Breast epithelium (tissue), 3 donors: Measurements from ENCODE around the gene RNF166.

Experiments used
- CTCF ChIP-seq, 3 donors: fragments of 450-650 bp; IDR thresholded peaks; one replicate each; pipeline ENCODE4 v1.5.1; 2016 to 2017; ENCODE audit warnings: antibody characterized with exemption in 3 of 3, mild to moderate bottlenecking in 3 of 3, moderate library complexity in 3 of 3
- POLR2A ChIP-seq: fragments of 450-650 bp; IDR thresholded peaks from one replicate; pipeline ENCODE4 v1.6.1; 2016; ENCODE audit warnings: antibody characterized with exemption, mild to moderate bottlenecking, moderate library complexity
- POLR2AphosphoS5 ChIP-seq, 3 donors: sonication (generic); formaldehyde crosslinking; IDR thresholded peaks; one replicate each; pipeline ENCODE4 v1.6.1; 2017; ENCODE audit warnings: antibody characterized with exemption in 3 of 3

GRCh38 chr16:88685156-88686061, 20.8 kb downstream of the RNF166 start:
- TF ChIP-seq CTCF (IDR thresholded peaks at IDR 0.05) = peak in 2 of 3 donors; percentile 35 to 39
- TF ChIP-seq POLR2A = no peak
- TF ChIP-seq POLR2AphosphoS5 (IDR thresholded peaks at IDR 0.05) = no peak
